ENCODE measurements around the gene APBB3. TPM values are rescaled to one million over a fixed set of nuclear protein-coding genes. Genes with fewer than 3 reads are reported as not detected.
A peak's percentile ranks its signal among the peaks of the same experiment; 100 is the strongest.

Gene APBB3
- total RNA-seq, 2 experiments from 2014 or later: 24.1 to 25.0 TPM

- no peaks in the 10 kb centered on the region for H3K27me3 Mint-ChIP-seq (ENCODE audit: low read depth)
- peaks cover 46% of the 10 kb centered on the region for H3K4me1 Mint-ChIP-seq (ENCODE audit: low read depth)
- ChIA-PET CTCF (interaction anchor here (0.6 kb wide), 1 partner anchor 163 kb away, joined by 3 read pairs; no protein-coding TSS in a partner anchor), POLR2A (interaction anchor here (1.3 to 3.1 kb wide), 5 partner anchors 16 to 161 kb away, joined by 3 to 21 read pairs (median 5); partner anchors contain the start of genes ANKHD1, EIF4EBP3, IK and NDUFA2)
- peaks cover 29% of the 10 kb centered on the region for H3K36me3 Mint-ChIP-seq (ENCODE audit: low read depth)
- ATAC-seq (no peak), DNase-seq (no peak)
- H3K9me3 Mint-ChIP-seq (ENCODE audit: insufficient read depth): no peaks in the 10 kb centered on the region
- peak overlapping the region; percentile 93 for H3K27ac Mint-ChIP-seq
- H3K4me3 Mint-ChIP-seq: peak overlapping the region; percentile 89
Observed at GRCh38 chr5:140563596-140563995, 802 bp downstream of the APBB3 start.

GRCh38 chr5:140561753-140562523 lies 2.5 kb downstream of the APBB3 start:
- CTCF ChIA-PET: interaction anchor here (1.0 kb wide), 1 partner anchor 9 kb away, joined by 5 read pairs; no protein-coding TSS in a partner anchor
- no peak for ATAC-seq
- no peak for DNase-seq
- Mint-ChIP-seq H3K27ac (no peak overlapping the region), H3K4me3 (no peak overlapping the region), H3K27me3 (ENCODE audit: low read depth) (no peaks in the 10 kb centered on the region), H3K9me3 (ENCODE audit: insufficient read depth) (no peaks in the 10 kb centered on the region), H3K36me3 (ENCODE audit: low read depth) (peaks cover 14% of the 10 kb centered on the region), H3K4me1 (ENCODE audit: low read depth) (peaks cover 38% of the 10 kb centered on the region)
- POLR2A ChIA-PET: interaction anchor here (0.7 to 1.2 kb wide), 3 partner anchors 11 to 78 kb away, joined by 3 to 5 read pairs (median 3); partner anchors contain the start of gene EIF4EBP3

GRCh38 chr5:140560227-140560626 lies 4.2 kb downstream of the APBB3 start:
- no peak for ATAC-seq
- no peaks in the 10 kb centered on the region for H3K27me3 Mint-ChIP-seq (ENCODE audit: low read depth)
- H3K36me3 Mint-ChIP-seq (ENCODE audit: low read depth): peaks cover 18% of the 10 kb centered on the region
- ChIA-PET CTCF (no interaction called here), POLR2A (no interaction called here)
- no peak overlapping the region for H3K27ac Mint-ChIP-seq
- DNase-seq: no peak
- no peaks in the 10 kb centered on the region for H3K9me3 Mint-ChIP-seq (ENCODE audit: insufficient read depth)
- H3K4me3 Mint-ChIP-seq: no peak overlapping the region
- H3K4me1 Mint-ChIP-seq (ENCODE audit: low read depth): peaks cover 38% of the 10 kb centered on the region

- no peak overlapping the region for H3K4me3 Mint-ChIP-seq
- no peak overlapping the region for H3K27ac Mint-ChIP-seq
- H3K36me3 Mint-ChIP-seq (ENCODE audit: low read depth): peaks cover 28% of the 10 kb centered on the region
- ATAC-seq (no peak), DNase-seq (no peak)
- POLR2A ChIA-PET: interaction anchor here (0.5 to 1.9 kb wide), 4 partner anchors 10 to 89 kb away, joined by 3 to 39 read pairs (median 5); partner anchors contain the start of genes EIF4EBP3, IK and NDUFA2
- no peaks in the 10 kb centered on the region for H3K27me3 Mint-ChIP-seq (ENCODE audit: low read depth)
- H3K9me3 Mint-ChIP-seq (ENCODE audit: insufficient read depth): no peaks in the 10 kb centered on the region
- CTCF ChIA-PET: interaction anchor here (0.9 kb wide), 1 partner anchor 11 kb away, joined by 4 read pairs; the partner anchor contains the start of gene EIF4EBP3
- peaks cover 46% of the 10 kb centered on the region for H3K4me1 Mint-ChIP-seq (ENCODE audit: low read depth)
Observed at GRCh38 chr5:140558542-140558941, 5.9 kb downstream of the APBB3 start.

- ATAC-seq (no peak), DNase-seq (no peak)
- Mint-ChIP-seq H3K27me3 (ENCODE audit: low read depth) (no peaks in the 10 kb centered on the region), H3K4me3 (peak overlapping the region; percentile 77), H3K4me1 (ENCODE audit: low read depth) (peaks cover 46% of the 10 kb centered on the region), H3K9me3 (ENCODE audit: insufficient read depth) (no peaks in the 10 kb centered on the region), H3K27ac (peak overlapping the region; percentile 82), H3K36me3 (ENCODE audit: low read depth) (peaks cover 33% of the 10 kb centered on the region)
- ChIA-PET POLR2A (interaction anchor here (0.6 to 1.9 kb wide), 11 partner anchors 8 to 157 kb away, joined by 3 to 39 read pairs (median 4); partner anchors contain the start of genes EIF4EBP3, HARS1, HARS2 and IK), CTCF (interaction anchor here (2.7 kb wide), 1 partner anchor 11 kb away, joined by 15 read pairs; the partner anchor contains the start of gene EIF4EBP3)
Observed at GRCh38 chr5:140557965-140558364, 6.4 kb downstream of the APBB3 start.

GRCh38 chr5:140557136-140557805 lies 7.1 kb downstream of the APBB3 start, which contains the start of gene SRA1:
Gene SRA1 (minus strand): TSS chr5:140557473. CDS start chr5:140557452, 21 bp downstream.
- H3K36me3 Mint-ChIP-seq (ENCODE audit: low read depth): peaks cover 38% of the 10 kb centered on the region
- POLR2A ChIA-PET: interaction anchor here (0.6 to 1.9 kb wide), 13 partner anchors 9 to 156 kb away, joined by 3 to 39 read pairs (median 4); partner anchors contain the start of genes EIF4EBP3, HARS1, HARS2 and IK

GRCh38 chr5:140556438-140556837 lies 8.0 kb downstream of the APBB3 start:
- POLR2A ChIA-PET: interaction anchor here (0.6 to 1.9 kb wide), 3 partner anchors 8 to 83 kb away, joined by 3 to 39 read pairs (median 4); partner anchors contain the start of genes EIF4EBP3 and TMCO6
- Mint-ChIP-seq H3K27ac (peak overlapping the region; percentile 82), H3K27me3 (ENCODE audit: low read depth) (no peaks in the 10 kb centered on the region), H3K4me3 (peak overlapping the region; percentile 77), H3K9me3 (ENCODE audit: insufficient read depth) (no peaks in the 10 kb centered on the region), H3K36me3 (ENCODE audit: low read depth) (peaks cover 39% of the 10 kb centered on the region), H3K4me1 (ENCODE audit: low read depth) (peaks cover 49% of the 10 kb centered on the region)
- no peak for DNase-seq
- peak; percentile 21 for ATAC-seq
- CTCF ChIA-PET: interaction anchor here (0.6 to 2.7 kb wide), 2 partner anchors 9 to 86 kb away, joined by 3 to 15 read pairs; partner anchors contain the start of gene EIF4EBP3

More at GRCh38 chr5:140557136-140557805, 7.1 kb downstream of the APBB3 start, which contains the start of gene SRA1:
- peak within 1 kb of the TSS; percentile 77 for H3K4me3 Mint-ChIP-seq
- DNase-seq (peak; percentile 90), ATAC-seq (peak; percentile 96)
- no peaks in the 10 kb centered on the region for H3K9me3 Mint-ChIP-seq (ENCODE audit: insufficient read depth)
- H3K4me1 Mint-ChIP-seq (ENCODE audit: low read depth): peaks cover 46% of the 10 kb centered on the region
- peak within 1 kb of the TSS; percentile 82 for H3K27ac Mint-ChIP-seq
- CTCF ChIA-PET: interaction anchor here (0.9 to 2.7 kb wide), 2 partner anchors 10 to 91 kb away, joined by 3 to 15 read pairs; partner anchors contain the start of genes EIF4EBP3 and IK
- no peaks in the 10 kb centered on the region for H3K27me3 Mint-ChIP-seq (ENCODE audit: low read depth)

- Mint-ChIP-seq H3K9me3 (ENCODE audit: insufficient read depth) (no peaks in the 10 kb centered on the region), H3K4me3 (peak overlapping the region; percentile 77), H3K27me3 (ENCODE audit: low read depth) (no peaks in the 10 kb centered on the region), H3K4me1 (ENCODE audit: low read depth) (peaks cover 53% of the 10 kb centered on the region), H3K27ac (peak overlapping the region; percentile 82), H3K36me3 (ENCODE audit: low read depth) (peaks cover 41% of the 10 kb centered on the region)
- POLR2A ChIA-PET: interaction anchor here (0.6 kb wide), 1 partner anchor 21 kb away, joined by 4 read pairs; no protein-coding TSS in a partner anchor
- no peak for DNase-seq
- no peak for ATAC-seq
- CTCF ChIA-PET: interaction anchor here (0.6 to 2.7 kb wide), 2 partner anchors 8 to 86 kb away, joined by 3 to 15 read pairs; partner anchors contain the start of gene EIF4EBP3
Observed at GRCh38 chr5:140555747-140556312, 8.6 kb downstream of the APBB3 start.

GRCh38 chr5:140554454-140554853 lies 9.9 kb downstream of the APBB3 start:
- ChIA-PET CTCF (interaction anchor here (0.9 to 1.8 kb wide), 3 partner anchors 84 to 181 kb away, joined by 3 to 5 read pairs (median 4); partner anchors contain the start of genes ANKHD1 and TMCO6), POLR2A (interaction anchor here (0.7 kb wide), 1 partner anchor 187 kb away, joined by 3 read pairs; no protein-coding TSS in a partner anchor)
- H3K27me3 Mint-ChIP-seq (ENCODE audit: low read depth): no peaks in the 10 kb centered on the region
- H3K4me1 Mint-ChIP-seq (ENCODE audit: low read depth): peaks cover 64% of the 10 kb centered on the region
- H3K4me3 Mint-ChIP-seq: no peak overlapping the region
- peaks cover 53% of the 10 kb centered on the region for H3K36me3 Mint-ChIP-seq (ENCODE audit: low read depth)
- ATAC-seq (no peak), DNase-seq (no peak)
- H3K27ac Mint-ChIP-seq: peak overlapping the region; percentile 65
- H3K9me3 Mint-ChIP-seq (ENCODE audit: insufficient read depth): no peaks in the 10 kb centered on the region

GRCh38 chr5:140553657-140554056 lies 10.7 kb downstream of the APBB3 start:
- no peaks in the 10 kb centered on the region for H3K27me3 Mint-ChIP-seq (ENCODE audit: low read depth)
- H3K9me3 Mint-ChIP-seq (ENCODE audit: insufficient read depth): no peaks in the 10 kb centered on the region
- ChIA-PET CTCF (interaction anchor here (1.1 to 1.8 kb wide), 2 partner anchors 85 to 152 kb away, joined by 4 to 5 read pairs; partner anchors contain the start of genes ANKHD1 and TMCO6), POLR2A (interaction anchor here (1.2 kb wide), 1 partner anchor 94 kb away, joined by 4 read pairs; the partner anchor contains the start of genes IK and NDUFA2)
- peak overlapping the region; percentile 68 for H3K27ac Mint-ChIP-seq
- DNase-seq (no peak), ATAC-seq (no peak)
- no peak overlapping the region for H3K4me3 Mint-ChIP-seq
- peaks cover 72% of the 10 kb centered on the region for H3K4me1 Mint-ChIP-seq (ENCODE audit: low read depth)
- peaks cover 60% of the 10 kb centered on the region for H3K36me3 Mint-ChIP-seq (ENCODE audit: low read depth)

Measured in activated CD8-positive, alpha-beta T cell treated with anti-CD3 and anti-CD28 coated beads, Interleukin-2, amount 10 ng/mL, durations not matched to agents 7 days and 5 days (primary cell).